Mammary epithelial cell (primary cell): ENCODE measurements around the gene AASS.
"Not testable (repeated sequence)": the region's sequence is repeated elsewhere in the genome, so short reads cannot be mapped to it uniquely, and the experiment has no call there.

Experiments
- CTCF ChIP-seq, 2 donors: IDR thresholded peaks in 1 of 2; conservative IDR thresholded peaks in 1 of 2; 2 replicates each; pipeline ENCODE4 v1.5.1; 2011 to 2012; ENCODE audit warnings: inconsistent platforms in 2 of 2, low read length in 2 of 2, mild to moderate bottlenecking in 2 of 2, control low read depth in 1 of 2, low read depth in 1 of 2; ENCODE audit not compliant: insufficient read depth in 1 of 2; ENCODE audit errors: extremely low read depth in 1 of 2
- EZH2 ChIP-seq: IDR thresholded peaks from 2 replicates; pipeline ENCODE4 v1.6.1; 2012; ENCODE audit warnings: low read length, inconsistent platforms, borderline replicate concordance

- TF ChIP-seq CTCF (conservative IDR thresholded peaks at IDR 0.05 in 1 of 2, IDR thresholded peaks at IDR 0.05 in 1 of 2; ENCODE audit: extremely low read depth in 1 of 2, insufficient read depth in 1 of 2, low read depth in 1 of 2, low read length in 2 of 2); EZH2: not testable (repeated sequence)
These were observed 9.3 kb downstream of the AASS start for GRCh38 chr7:122134793-122135192.
